Caco-2 (cell line): Measurements from ENCODE around the gene PUSL1. TPM values are rescaled to one million over a fixed set of nuclear protein-coding genes. Genes with fewer than 3 reads are reported as not detected.

Source experiments
- BruUV-seq: library from RNA; stranded (reverse); fragments of 400-500 nt; replicated peaks from 2 replicates; lab custom pipeline; 2021; lab: Mats Ljungman, UMichigan
- CTCF ChIA-PET: fragments of 300-600 bp; sonication (Branson Sonifier 250); formaldehyde crosslinking; loops from one replicate; lab custom pipeline; 2022; ENCODE audit warnings: antibody characterized with exemption; lab: Charles Lee
- POLR2A ChIA-PET: fragments of 300-600 bp; sonication (Branson Sonifier 250); formaldehyde crosslinking; loops from one replicate; lab custom pipeline; 2022; ENCODE audit warnings: antibody characterized with exemption; lab: Charles Lee
- DNase-seq, 2 experiments: peaks; one replicate each; pipeline versions ENCODE4 v3.0.0 to v3.0.0-alpha.2; 2020 to 2022
- H3K27me3 ChIP-seq: replicated peaks from 2 replicates; pipeline ENCODE4 v1.6.0; 2011; ENCODE audit warnings: low read length; ENCODE audit not compliant: control insufficient read depth, insufficient read depth
- H3K36me3 ChIP-seq: 2 replicates; pipeline ENCODE4 v1.5.1; 2011; ENCODE audit warnings: low read length; ENCODE audit not compliant: control insufficient read depth, insufficient read depth
- H3K4me1 ChIP-seq: fragments of 250-450 bp; sonication (Bioruptor Pico); 2 replicates; pipeline ENCODE4 v1.5.1; 2020; ENCODE audit warnings: mild to moderate bottlenecking
- H3K4me3 ChIP-seq: 2 replicates; pipeline ENCODE4 v1.5.1; 2011; ENCODE audit warnings: low read depth, mild to moderate bottlenecking, control low read depth, low read length
- H3K9me3 ChIP-seq: fragments of 250-450 bp; sonication (Bioruptor Pico); 2 replicates; pipeline ENCODE4 v1.5.1; 2020; ENCODE audit warnings: mild to moderate bottlenecking, moderate library complexity
- H3K27ac Mint-ChIP-seq: one replicate; pipeline ENCODE4 v1.8.0; 2022; ENCODE audit warnings: mixed read lengths; ENCODE audit not compliant: unreplicated experiment
- H3K27me3 Mint-ChIP-seq: one replicate; pipeline ENCODE4 v1.8.0; 2022; ENCODE audit warnings: mixed read lengths; ENCODE audit not compliant: insufficient read depth, unreplicated experiment
- H3K36me3 Mint-ChIP-seq: one replicate; pipeline ENCODE4 v1.8.0; 2022; ENCODE audit warnings: mild to moderate bottlenecking, mixed read lengths; ENCODE audit not compliant: insufficient read depth, unreplicated experiment
- H3K4me1 Mint-ChIP-seq: one replicate; pipeline ENCODE4 v1.8.0; 2022; ENCODE audit warnings: low read depth, mixed read lengths; ENCODE audit not compliant: unreplicated experiment
- H3K4me3 Mint-ChIP-seq: one replicate; pipeline ENCODE4 v1.8.0; 2022; ENCODE audit warnings: mild to moderate bottlenecking, moderate library complexity, mixed read lengths; ENCODE audit not compliant: unreplicated experiment
- H3K9me3 Mint-ChIP-seq: one replicate; pipeline ENCODE4 v1.8.0; 2022; ENCODE audit warnings: mixed read lengths; ENCODE audit not compliant: unreplicated experiment
- intact Hi-C: fragments of 100-400 bp; cut with micrococcal nuclease; formaldehyde crosslinking; loops from one replicate; pipeline ENCODE4 v1.10.0; 2022; ENCODE audit not compliant: unreplicated experiment
- total RNA-seq: library from RNA; stranded (reverse); gene quantifications from 2 replicates; pipeline ENCODE4 v1.2.3, GENCODE V29; 2022
- TF ChIP-seq, protein P1 (sequence below), 2 experiments: fragments of 200-600 bp in 1 of 2; IDR thresholded peaks; 1 replicate in 1 of 2; 2 replicates in 1 of 2; pipeline versions ENCODE4 v1.5.1 to v1.8.0; 2011 to 2022; ENCODE audit warnings: antibody characterized with exemption in 1 of 2, control low read depth in 1 of 2, inconsistent platforms in 1 of 2, low read depth in 1 of 2, low read length in 1 of 2, mild to moderate bottlenecking in 1 of 2, moderate library complexity in 1 of 2; ENCODE audit not compliant: insufficient read depth in 1 of 2, severe bottlenecking in 1 of 2, unreplicated experiment in 1 of 2

Gene PUSL1
- total RNA-seq, 1 experiment from 2014 or later = 43.8 TPM

DNA sequence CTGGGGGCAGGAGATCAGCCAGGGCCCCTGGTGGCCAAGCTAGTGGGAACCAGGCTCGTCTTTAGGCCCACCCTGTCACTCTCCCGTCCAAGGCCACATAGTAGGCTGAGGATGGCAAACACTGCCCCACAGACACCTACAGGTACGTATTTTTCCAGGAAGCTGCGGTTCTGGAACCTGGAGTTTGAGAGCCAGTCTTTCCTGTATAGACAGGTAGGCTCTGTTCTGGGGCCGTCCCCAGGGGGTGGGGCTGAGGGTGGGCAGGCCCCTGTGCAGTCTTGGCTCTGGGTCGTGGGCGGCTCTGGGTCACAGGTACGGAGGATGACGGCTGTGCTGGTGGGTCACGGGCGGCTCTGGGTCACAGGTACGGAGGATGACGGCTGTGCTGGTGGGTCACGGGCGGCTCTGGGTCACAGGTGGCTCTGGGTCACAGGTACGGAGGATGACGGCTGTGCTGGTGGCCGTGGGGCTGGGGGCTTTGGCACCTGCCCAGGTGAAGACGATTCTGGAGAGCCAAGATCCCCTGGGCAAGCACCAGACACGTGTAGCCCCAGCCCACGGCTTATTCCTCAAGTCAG is 2.2 kb downstream of the PUSL1 start:
- H3K9me3 ChIP-seq = no peaks in the 10 kb centered on the region
- TF ChIP-seq, protein P1, sequence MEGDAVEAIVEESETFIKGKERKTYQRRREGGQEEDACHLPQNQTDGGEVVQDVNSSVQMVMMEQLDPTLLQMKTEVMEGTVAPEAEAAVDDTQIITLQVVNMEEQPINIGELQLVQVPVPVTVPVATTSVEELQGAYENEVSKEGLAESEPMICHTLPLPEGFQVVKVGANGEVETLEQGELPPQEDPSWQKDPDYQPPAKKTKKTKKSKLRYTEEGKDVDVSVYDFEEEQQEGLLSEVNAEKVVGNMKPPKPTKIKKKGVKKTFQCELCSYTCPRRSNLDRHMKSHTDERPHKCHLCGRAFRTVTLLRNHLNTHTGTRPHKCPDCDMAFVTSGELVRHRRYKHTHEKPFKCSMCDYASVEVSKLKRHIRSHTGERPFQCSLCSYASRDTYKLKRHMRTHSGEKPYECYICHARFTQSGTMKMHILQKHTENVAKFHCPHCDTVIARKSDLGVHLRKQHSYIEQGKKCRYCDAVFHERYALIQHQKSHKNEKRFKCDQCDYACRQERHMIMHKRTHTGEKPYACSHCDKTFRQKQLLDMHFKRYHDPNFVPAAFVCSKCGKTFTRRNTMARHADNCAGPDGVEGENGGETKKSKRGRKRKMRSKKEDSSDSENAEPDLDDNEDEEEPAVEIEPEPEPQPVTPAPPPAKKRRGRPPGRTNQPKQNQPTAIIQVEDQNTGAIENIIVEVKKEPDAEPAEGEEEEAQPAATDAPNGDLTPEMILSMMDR (IDR thresholded peaks at IDR 0.05; ENCODE audit: insufficient read depth in 1 of 2, low read depth in 1 of 2, low read length in 1 of 2, severe bottlenecking in 1 of 2, unreplicated experiment in 1 of 2) = no peak
- ChIA-PET CTCF (no interaction called here), POLR2A (no interaction called here)
- no peak for DNase-seq
- no peaks in the 10 kb centered on the region for H3K27me3 ChIP-seq
- H3K36me3 ChIP-seq = no peaks in the 10 kb centered on the region; the same call in 1 of the 2 replicates
- H3K4me3 Mint-ChIP-seq = peak overlapping the region; percentile 81
- H3K4me1 Mint-ChIP-seq = peaks cover 6% of the 10 kb centered on the region
- H3K9me3 Mint-ChIP-seq = no peaks in the 10 kb centered on the region
- intact Hi-C loops = no loop called here
- H3K36me3 Mint-ChIP-seq = peaks cover 49% of the 10 kb centered on the region
- peaks cover 22% of the 10 kb centered on the region for H3K4me1 ChIP-seq
- H3K27me3 Mint-ChIP-seq = no peaks in the 10 kb centered on the region
- no TSS peak for BruUV-seq
- H3K4me3 ChIP-seq = no peak overlapping the region
- H3K27ac Mint-ChIP-seq = no peak overlapping the region

DNA sequence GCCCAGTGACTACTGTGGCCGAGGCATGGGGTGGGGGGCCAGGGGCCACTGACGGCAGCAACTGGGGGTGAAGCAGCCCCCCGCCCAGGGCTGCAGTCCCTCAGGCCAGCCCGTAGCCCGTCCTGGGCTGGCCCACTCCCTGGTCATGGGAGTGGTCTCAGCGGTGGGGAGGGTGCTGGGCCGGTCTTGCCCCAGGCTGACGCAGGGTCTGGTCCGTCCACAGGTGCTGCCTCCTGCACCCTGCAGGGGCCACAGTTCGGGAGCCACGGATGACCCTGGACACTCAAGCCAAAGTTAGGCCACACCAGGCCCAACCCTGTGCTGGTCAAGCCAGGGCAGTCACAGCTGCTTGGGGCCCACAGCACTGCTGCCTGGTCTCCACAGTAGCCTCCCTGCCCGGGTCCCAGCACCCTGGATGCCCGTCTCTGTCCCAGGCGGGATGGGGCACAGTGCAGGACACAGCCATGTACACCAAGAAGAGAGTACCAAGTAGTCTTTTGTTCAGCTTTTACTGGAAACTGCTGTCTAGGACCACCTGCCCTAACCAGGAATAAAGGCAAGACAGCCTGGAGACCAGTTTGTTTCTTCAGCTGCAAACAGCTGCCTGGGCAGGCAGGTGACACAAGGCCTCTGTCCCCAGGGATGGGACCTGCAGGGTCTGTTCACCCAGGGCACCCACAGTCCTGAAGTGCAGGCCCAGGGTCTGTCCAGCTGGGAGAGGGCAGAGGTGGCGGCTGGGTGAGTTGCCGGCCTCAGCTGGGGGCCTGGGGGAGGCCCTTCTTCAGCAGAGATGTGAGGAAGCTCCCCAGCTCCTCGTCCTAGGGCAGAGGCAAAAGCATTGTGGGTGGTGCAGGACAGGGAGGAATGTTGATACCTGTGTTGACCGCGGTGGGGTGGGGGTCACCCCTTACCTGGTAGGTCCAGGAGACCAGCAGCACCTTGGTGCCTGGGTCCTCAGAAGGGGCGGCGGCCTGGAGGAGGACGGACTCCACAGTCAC is 3.0 kb downstream of the PUSL1 start:
- Histone ChIP-seq H3K36me3 (no peaks in the 10 kb centered on the region; the same call in 1 of the 2 replicates), H3K4me1 (peaks cover 14% of the 10 kb centered on the region), H3K4me3 (no peak overlapping the region), H3K27me3 (no peaks in the 10 kb centered on the region), H3K9me3 (no peaks in the 10 kb centered on the region)
- TF ChIP-seq, protein P1 (IDR thresholded peaks at IDR 0.05; ENCODE audit: insufficient read depth in 1 of 2, low read depth in 1 of 2, low read length in 1 of 2, severe bottlenecking in 1 of 2, unreplicated experiment in 1 of 2) = no peak
- Mint-ChIP-seq H3K27me3 (no peaks in the 10 kb centered on the region), H3K27ac (no peak overlapping the region), H3K4me1 (peaks cover 6% of the 10 kb centered on the region), H3K9me3 (no peaks in the 10 kb centered on the region), H3K4me3 (no peak overlapping the region), H3K36me3 (peaks cover 58% of the 10 kb centered on the region)
- no TSS peak for BruUV-seq
- DNase-seq = no peak
- ChIA-PET POLR2A (no interaction called here), CTCF (no interaction called here)
- intact Hi-C loops = no loop called here

DNA sequence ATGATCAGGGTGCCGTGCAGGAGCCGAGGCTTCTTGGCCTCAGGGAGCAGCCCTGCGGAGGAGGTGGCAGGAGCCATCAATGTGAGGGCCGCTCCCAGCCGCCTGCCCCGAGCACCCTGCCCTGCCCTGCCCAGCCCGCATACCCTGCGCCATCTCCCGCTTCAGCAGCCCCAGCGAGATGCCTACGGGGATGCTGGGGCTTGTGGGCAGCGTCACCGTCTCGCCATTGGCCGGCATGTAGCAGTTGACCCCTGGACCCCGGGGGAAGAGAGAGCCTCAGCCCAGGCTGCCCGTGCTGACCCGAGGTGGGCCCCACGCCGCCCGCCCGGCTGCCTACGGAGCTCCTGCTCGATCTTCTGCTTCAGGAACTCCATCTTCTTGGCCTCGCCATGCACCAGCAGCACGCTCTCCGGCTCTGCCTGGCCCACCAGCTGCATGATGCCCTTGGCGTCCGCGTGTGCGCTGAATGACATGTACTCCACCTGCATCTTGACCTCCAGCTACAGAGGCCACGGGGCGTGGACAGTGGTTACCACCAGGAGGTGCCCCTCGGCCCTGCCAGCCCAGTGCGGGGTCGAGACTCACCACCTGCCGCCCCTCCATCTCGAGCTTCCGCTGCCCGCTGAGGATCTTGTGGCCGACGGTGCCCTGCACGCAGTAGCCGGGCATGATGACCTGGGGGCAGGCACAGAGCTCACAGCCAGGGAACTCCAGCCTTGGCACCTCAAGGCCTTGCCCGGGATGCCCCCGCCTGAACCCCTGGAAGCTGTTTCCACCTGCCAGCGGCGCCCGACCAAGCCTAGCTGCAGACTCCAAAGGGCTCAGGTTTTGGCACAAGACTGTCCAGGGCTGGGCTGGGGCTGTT is 4.3 kb downstream of the PUSL1 start:
- no TSS peak for BruUV-seq
- POLR2A ChIA-PET = no interaction called here

More for the DNA sequence above, 4.3 kb downstream of the PUSL1 start:
- peaks cover 6% of the 10 kb centered on the region for H3K4me1 Mint-ChIP-seq
- no peaks in the 10 kb centered on the region for H3K27me3 Mint-ChIP-seq
- Histone ChIP-seq H3K27me3 (no peaks in the 10 kb centered on the region), H3K4me1 (peaks cover 10% of the 10 kb centered on the region), H3K9me3 (no peaks in the 10 kb centered on the region), H3K36me3 (no peaks in the 10 kb centered on the region; the same call in 1 of the 2 replicates), H3K4me3 (no peak overlapping the region)
- CTCF ChIA-PET = no interaction called here
- H3K27ac Mint-ChIP-seq = no peak overlapping the region
- no peaks in the 10 kb centered on the region for H3K9me3 Mint-ChIP-seq
- no peak overlapping the region for H3K4me3 Mint-ChIP-seq
- TF ChIP-seq, protein P1 (IDR thresholded peaks at IDR 0.05; ENCODE audit: insufficient read depth in 1 of 2, low read depth in 1 of 2, low read length in 1 of 2, severe bottlenecking in 1 of 2, unreplicated experiment in 1 of 2) = no peak
- intact Hi-C loops = no loop called here
- peaks cover 69% of the 10 kb centered on the region for H3K36me3 Mint-ChIP-seq
- no peak for DNase-seq
